ENCODE measurements around the gene ZNF385D. TPM values are rescaled to one million over a fixed set of nuclear protein-coding genes. Genes with fewer than 3 reads are reported as not detected.

Gene ZNF385D
- total RNA-seq, 2 donors from 2014 or later = 1.5 to 2.6 TPM

GRCh38 chr3:21411058-21411457, 340.0 kb downstream of the ZNF385D start:
- intact Hi-C loops (cut with DNase I) = no loop called here
- H3K27ac ChIP-seq = no peak overlapping the region
- no peak for TF ChIP-seq CTCF (IDR thresholded peaks at IDR 0.05)
- no peak overlapping the region for H3K4me3 ChIP-seq
- no peak overlapping the region for H3K9ac ChIP-seq (ENCODE audit: low read depth in 2 of 2, low read length in 2 of 2)
- no peaks in the 10 kb centered on the region for H3K9me3 ChIP-seq
- DNase-seq = no peak
- H3K36me3 ChIP-seq = no peaks in the 10 kb centered on the region
- no peaks in the 10 kb centered on the region for H3K4me1 ChIP-seq
- no peaks in the 10 kb centered on the region for H3K27me3 ChIP-seq

GRCh38 chr3:21409401-21409800, 341.6 kb downstream of the ZNF385D start:
- no peak for TF ChIP-seq CTCF (IDR thresholded peaks at IDR 0.05)
- Histone ChIP-seq H3K27me3 (no peaks in the 10 kb centered on the region), H3K4me3 (no peak overlapping the region), H3K9me3 (no peaks in the 10 kb centered on the region), H3K36me3 (no peaks in the 10 kb centered on the region), H3K4me1 (no peaks in the 10 kb centered on the region), H3K9ac (ENCODE audit: low read depth in 2 of 2, low read length in 2 of 2) (no peak overlapping the region), H3K27ac (no peak overlapping the region)
- DNase-seq = no peak
- intact Hi-C loops (cut with DNase I) = no loop called here

GRCh38 chr3:21407743-21408142, 343.3 kb downstream of the ZNF385D start:
- H3K36me3 ChIP-seq = no peaks in the 10 kb centered on the region
- TF ChIP-seq CTCF (IDR thresholded peaks at IDR 0.05) = no peak
- no peak overlapping the region for H3K9ac ChIP-seq (ENCODE audit: low read depth in 2 of 2, low read length in 2 of 2)
- no peaks in the 10 kb centered on the region for H3K4me1 ChIP-seq
- H3K4me3 ChIP-seq = no peak overlapping the region
- H3K27me3 ChIP-seq = no peaks in the 10 kb centered on the region
- no peak overlapping the region for H3K27ac ChIP-seq
- intact Hi-C loops (cut with DNase I) = no loop called here
- no peak for DNase-seq
- H3K9me3 ChIP-seq = no peaks in the 10 kb centered on the region

GRCh38 chr3:21405671-21406667, 345.0 kb downstream of the ZNF385D start:
- Histone ChIP-seq H3K4me1 (no peaks in the 10 kb centered on the region), H3K27ac (no peak overlapping the region), H3K9ac (ENCODE audit: low read depth in 2 of 2, low read length in 2 of 2) (no peak overlapping the region), H3K9me3 (no peaks in the 10 kb centered on the region), H3K27me3 (no peaks in the 10 kb centered on the region), H3K4me3 (no peak overlapping the region), H3K36me3 (no peaks in the 10 kb centered on the region)
- DNase-seq = no peak
- intact Hi-C loops (cut with DNase I) = no loop called here
- no peak for TF ChIP-seq CTCF (IDR thresholded peaks at IDR 0.05)

- DNase-seq = no peak
- Histone ChIP-seq H3K4me3 (no peak overlapping the region), H3K27me3 (no peaks in the 10 kb centered on the region), H3K36me3 (no peaks in the 10 kb centered on the region), H3K4me1 (no peaks in the 10 kb centered on the region), H3K27ac (no peak overlapping the region), H3K9me3 (no peaks in the 10 kb centered on the region), H3K9ac (ENCODE audit: low read depth in 2 of 2, low read length in 2 of 2) (no peak overlapping the region)
- intact Hi-C loops (cut with DNase I) = no loop called here
- no peak for TF ChIP-seq CTCF (IDR thresholded peaks at IDR 0.05)
These were observed 352.5 kb downstream of the ZNF385D start for GRCh38 chr3:21398461-21398860.

Data from colonic mucosa (tissue), 4 donors.